Adipocyte (in vitro differentiated cells): ENCODE data around the gene ASF1A.

ENCODE experiments used
- DNase-seq: peaks from one replicate; pipeline ENCODE4 v3.0.0-alpha.2; 2015; ENCODE audit warnings: low read depth
- H3K27me3 ChIP-seq: replicated peaks from 2 replicates; pipeline ENCODE4 v1.7.0; 2013; ENCODE audit warnings: mild to moderate bottlenecking, low read length, moderate library complexity; ENCODE audit not compliant: control insufficient read depth, insufficient read depth
- H3K36me3 ChIP-seq: 2 replicates; pipeline ENCODE4 v1.7.0; 2013; ENCODE audit warnings: low read length, mild to moderate bottlenecking, moderate library complexity; ENCODE audit not compliant: control insufficient read depth, insufficient read depth, severe bottlenecking
- H3K4me1 ChIP-seq: 2 replicates; pipeline ENCODE4 v1.7.0; 2013; ENCODE audit warnings: mild to moderate bottlenecking, low read length, moderate library complexity; ENCODE audit not compliant: control insufficient read depth, insufficient read depth
- H3K4me3 ChIP-seq: 2 replicates; pipeline ENCODE4 v1.7.0; 2013; ENCODE audit warnings: mild to moderate bottlenecking, low read length, moderate library complexity
- H3K9ac ChIP-seq: 2 replicates; pipeline ENCODE4 v1.7.0; 2013; ENCODE audit warnings: mild to moderate bottlenecking, low read length, moderate library complexity
- H3K9me3 ChIP-seq: 2 replicates; pipeline ENCODE4 v1.7.0; 2013; ENCODE audit warnings: mild to moderate bottlenecking, low read length, moderate library complexity; ENCODE audit not compliant: control insufficient read depth

ASF1A gene

DNA sequence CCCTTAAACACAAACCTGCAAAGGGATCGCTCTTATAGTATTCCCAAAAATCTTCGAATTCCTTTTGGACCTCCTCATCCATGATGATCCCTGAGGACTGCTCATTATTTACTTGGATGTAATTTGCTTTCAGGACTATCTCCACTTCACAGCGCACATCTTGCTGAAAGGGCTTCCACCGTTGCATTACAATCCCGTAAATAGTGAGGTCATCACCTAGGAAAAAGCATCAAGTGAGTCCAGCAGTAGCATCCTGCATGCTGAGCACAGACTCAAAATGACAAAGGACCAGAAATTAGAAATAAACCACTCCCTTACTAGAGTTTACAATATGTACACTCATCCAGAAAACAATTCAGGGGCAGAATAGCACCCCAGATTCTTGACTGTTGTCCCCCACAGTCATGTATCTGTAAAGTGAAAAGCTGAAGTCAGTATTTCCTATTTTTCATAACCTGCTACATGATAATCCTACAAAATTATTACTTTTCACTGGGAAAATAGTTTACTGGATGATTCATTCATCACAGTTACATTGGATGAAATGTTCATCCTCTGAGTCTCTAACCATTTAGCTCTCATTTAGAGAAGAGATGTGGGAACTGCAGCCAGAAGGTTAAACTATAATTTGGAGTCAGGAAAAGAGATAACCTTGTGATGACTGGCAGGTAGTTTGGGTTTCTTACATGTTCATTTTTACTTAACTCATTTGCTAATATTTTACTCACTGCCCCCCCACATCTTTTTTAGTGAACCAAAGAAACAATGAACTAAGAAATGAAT lies 23.8 kb downstream of the ASF1A start:
- Histone ChIP-seq H3K9ac (no peak overlapping the region), H3K9me3 (no peaks in the 10 kb centered on the region), H3K4me3 (no peak overlapping the region), H3K27me3 (no peaks in the 10 kb centered on the region), H3K36me3 (peaks cover 64% of the 10 kb centered on the region), H3K4me1 (peaks cover 14% of the 10 kb centered on the region)
- no peak for DNase-seq

GRCh38 chr6:118918329-118918725 lies 24.4 kb downstream of the ASF1A start:
- no peak overlapping the region for H3K9ac ChIP-seq
- H3K27me3 ChIP-seq = no peaks in the 10 kb centered on the region
- peaks cover 14% of the 10 kb centered on the region for H3K4me1 ChIP-seq
- DNase-seq = peak; percentile 44
- no peaks in the 10 kb centered on the region for H3K9me3 ChIP-seq
- H3K36me3 ChIP-seq = peaks cover 62% of the 10 kb centered on the region
- no peak overlapping the region for H3K4me3 ChIP-seq

DNA sequence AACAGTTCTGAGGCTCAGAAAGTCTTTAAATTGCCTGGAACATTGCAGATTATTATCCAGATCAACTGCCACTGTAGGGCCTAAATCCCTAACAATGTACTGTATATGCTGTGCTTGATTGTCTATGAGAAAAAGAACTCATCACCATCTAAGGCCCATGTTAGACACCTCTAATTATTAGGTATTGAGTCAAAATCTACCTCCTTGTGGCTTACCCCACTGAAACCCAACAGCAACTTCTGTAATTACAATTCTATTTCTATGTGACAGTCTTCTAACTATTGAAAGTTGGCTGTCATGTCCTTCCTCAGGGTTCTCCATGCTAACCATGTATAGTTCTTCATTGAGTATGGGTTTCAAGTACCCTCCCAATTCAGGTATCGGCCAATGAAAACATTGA lies 27.1 kb downstream of the ASF1A start:
- no peak overlapping the region for H3K9ac ChIP-seq
- no peak overlapping the region for H3K4me3 ChIP-seq
- H3K9me3 ChIP-seq = no peaks in the 10 kb centered on the region
- no peak for DNase-seq
- H3K4me1 ChIP-seq = peaks cover 6% of the 10 kb centered on the region
- no peaks in the 10 kb centered on the region for H3K27me3 ChIP-seq
- H3K36me3 ChIP-seq = peaks cover 53% of the 10 kb centered on the region

- Histone ChIP-seq H3K27me3 (no peaks in the 10 kb centered on the region), H3K9ac (no peak overlapping the region), H3K4me3 (no peak overlapping the region), H3K4me1 (peaks cover 6% of the 10 kb centered on the region), H3K9me3 (no peaks in the 10 kb centered on the region), H3K36me3 (peaks cover 45% of the 10 kb centered on the region)
- DNase-seq = no peak
These were observed 29.1 kb downstream of the ASF1A start for GRCh38 chr6:118923035-118923434.

DNA sequence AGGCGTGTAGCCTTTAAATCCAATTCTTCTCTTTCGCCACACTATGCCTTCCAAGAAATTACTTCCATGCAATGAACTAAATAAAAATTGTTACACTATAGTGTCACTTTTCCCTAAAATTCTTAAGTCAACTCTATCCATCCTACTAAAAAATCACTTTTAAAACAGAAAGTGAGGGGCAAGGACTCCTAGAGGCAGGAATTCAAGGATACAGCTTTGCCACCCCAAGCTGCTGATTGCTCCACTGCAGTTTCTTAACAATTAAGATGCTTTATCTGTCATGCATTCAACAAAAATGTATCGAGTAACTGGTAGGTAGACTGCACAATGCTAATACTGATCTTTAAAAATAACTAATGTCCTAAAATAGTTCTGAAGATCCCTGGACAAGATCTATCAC lies 36.7 kb downstream of the ASF1A start:
- peaks cover 24% of the 10 kb centered on the region for H3K36me3 ChIP-seq
- no peaks in the 10 kb centered on the region for H3K9me3 ChIP-seq
- DNase-seq = peak; percentile 15
- peaks cover 8% of the 10 kb centered on the region for H3K4me1 ChIP-seq
- H3K27me3 ChIP-seq = no peaks in the 10 kb centered on the region
- no peak overlapping the region for H3K4me3 ChIP-seq
- H3K9ac ChIP-seq = no peak overlapping the region

DNA sequence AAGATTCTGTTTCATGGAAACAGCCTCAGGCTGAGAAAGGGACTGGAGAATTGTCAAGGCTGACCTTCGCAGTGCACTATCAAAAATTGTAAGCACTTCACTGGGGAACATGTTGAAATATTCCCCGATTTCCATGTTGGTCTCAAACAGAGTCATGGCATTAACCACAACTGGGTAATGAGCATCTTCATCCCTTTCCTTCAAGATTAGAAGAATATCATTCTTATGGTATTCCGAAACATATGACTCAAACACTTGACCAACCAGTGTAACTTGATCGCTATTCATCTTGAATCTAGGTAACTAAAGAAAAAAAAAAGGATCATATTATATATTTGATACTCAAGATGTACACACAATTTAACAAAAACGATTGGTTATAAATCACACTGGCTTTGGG lies 37.5 kb downstream of the ASF1A start:
- Histone ChIP-seq H3K4me3 (no peak overlapping the region), H3K9me3 (no peaks in the 10 kb centered on the region), H3K9ac (no peak overlapping the region), H3K4me1 (peaks cover 8% of the 10 kb centered on the region), H3K36me3 (peaks cover 24% of the 10 kb centered on the region), H3K27me3 (no peaks in the 10 kb centered on the region)
- DNase-seq = no peak

- peaks cover 21% of the 10 kb centered on the region for H3K36me3 ChIP-seq
These were observed 38.5 kb downstream of the ASF1A start for GRCh38 chr6:118932421-118932820.

DNA sequence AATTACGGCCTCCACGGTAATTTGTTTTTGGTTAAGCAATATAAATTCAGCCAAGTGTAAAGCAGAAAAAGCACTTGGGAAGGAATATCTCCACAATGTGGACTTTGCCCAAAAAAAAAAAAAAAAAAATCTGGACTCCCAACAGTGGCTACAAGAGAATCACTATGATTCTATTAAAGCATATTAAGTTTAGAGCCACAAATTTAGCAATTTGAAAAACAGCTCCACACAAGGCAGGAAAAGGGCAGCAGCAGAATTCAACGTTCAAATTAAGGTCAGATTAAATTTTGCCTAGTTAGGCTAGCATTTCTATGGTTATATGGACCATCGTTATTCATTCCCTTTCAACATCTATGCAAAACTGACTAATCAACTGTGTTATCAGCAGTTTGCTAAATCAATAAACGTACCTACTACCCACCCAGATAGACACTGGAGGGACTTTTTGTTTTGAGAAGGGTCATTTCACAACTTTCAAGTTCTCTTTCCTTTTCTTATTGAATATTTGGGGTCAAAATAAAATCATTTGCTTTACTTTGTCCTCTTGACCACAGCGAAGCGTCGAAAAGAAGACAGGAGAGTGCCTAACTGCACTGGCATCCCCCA lies 40.0 kb downstream of the ASF1A start:
- Histone ChIP-seq H3K9me3 (no peaks in the 10 kb centered on the region), H3K27me3 (no peaks in the 10 kb centered on the region), H3K4me3 (peak overlapping the region; percentile 94)

More at GRCh38 chr6:118932421-118932820, 38.5 kb downstream of the ASF1A start:
- H3K4me3 ChIP-seq = no peak overlapping the region
- peaks cover 8% of the 10 kb centered on the region for H3K4me1 ChIP-seq
- H3K9ac ChIP-seq = no peak overlapping the region
- DNase-seq = peak; percentile 8
- H3K27me3 ChIP-seq = no peaks in the 10 kb centered on the region
- H3K9me3 ChIP-seq = no peaks in the 10 kb centered on the region

DNA sequence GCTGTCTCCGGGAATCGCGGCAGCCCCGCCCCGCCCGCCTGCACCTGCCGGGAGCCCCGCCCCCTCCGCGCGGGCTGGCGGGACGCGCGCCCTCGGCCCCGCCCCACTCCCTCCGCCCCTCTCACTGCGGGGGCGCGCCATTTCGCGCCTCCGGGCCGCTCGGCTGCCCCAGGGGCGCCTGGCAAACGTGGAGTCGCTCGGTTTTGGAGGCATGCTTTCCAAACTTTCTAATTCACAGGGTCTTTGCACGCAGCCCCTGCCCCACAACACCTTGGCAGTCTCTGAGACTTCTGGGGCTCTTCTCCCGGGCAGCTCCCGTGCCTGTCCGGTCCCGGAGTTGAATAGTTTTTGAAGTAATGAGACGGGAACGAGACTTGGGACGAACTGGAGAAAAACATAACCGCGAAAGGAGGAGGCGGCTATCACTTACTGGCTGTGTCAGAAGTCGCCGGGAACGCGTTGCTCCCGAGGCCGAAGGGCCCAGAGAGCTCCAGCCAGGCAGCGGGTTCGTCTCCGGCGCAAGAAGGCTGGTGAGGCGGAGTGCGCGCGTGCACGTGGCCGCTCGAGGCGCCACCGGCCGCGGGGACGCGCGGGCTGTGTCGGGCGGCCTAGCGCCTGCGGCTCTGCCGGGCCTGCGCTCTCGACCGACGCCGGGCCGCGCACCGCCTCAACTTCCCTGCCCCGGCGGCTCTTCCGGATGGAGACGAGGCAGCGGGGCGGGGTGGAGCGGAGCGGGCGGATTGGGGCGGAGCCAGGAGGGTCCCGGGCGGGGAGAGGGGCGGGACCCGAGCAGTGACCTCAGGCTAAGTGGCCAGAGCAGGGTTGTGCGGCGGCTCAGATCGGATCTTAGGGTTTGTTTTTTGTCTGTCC lies 40.7 kb downstream of the ASF1A start, which contains the start of gene MCM9:
MCM9 (minus strand) TSS at position 699 of the 870 bp plus-strand sequence. CDS start 3,436 bp downstream, outside the sequence.
- Histone ChIP-seq H3K4me1 (peaks cover 14% of the 10 kb centered on the region), H3K9ac (peak within 1 kb of the TSS; percentile 93), H3K4me3 (peak within 1 kb of the TSS; percentile 94), H3K9me3 (no peaks in the 10 kb centered on the region), H3K36me3 (peaks cover 15% of the 10 kb centered on the region), H3K27me3 (no peaks in the 10 kb centered on the region)
- peak; percentile 94 for DNase-seq

More for the DNA sequence above, 40.0 kb downstream of the ASF1A start:
- DNase-seq = no peak
- peaks cover 8% of the 10 kb centered on the region for H3K4me1 ChIP-seq
- H3K9ac ChIP-seq = peak overlapping the region; percentile 45
- peaks cover 18% of the 10 kb centered on the region for H3K36me3 ChIP-seq

- H3K4me3 ChIP-seq = peak overlapping the region; percentile 94
- DNase-seq = no peak
- peaks cover 14% of the 10 kb centered on the region for H3K36me3 ChIP-seq
- H3K27me3 ChIP-seq = no peaks in the 10 kb centered on the region
- peak overlapping the region; percentile 93 for H3K9ac ChIP-seq
- H3K9me3 ChIP-seq = no peaks in the 10 kb centered on the region
- peaks cover 20% of the 10 kb centered on the region for H3K4me1 ChIP-seq
These were observed 41.3 kb downstream of the ASF1A start for GRCh38 chr6:118935331-118935668.
